ENCODE results near the gene TSTD1.
"Not testable (repeated sequence)": the region's sequence is repeated elsewhere in the genome, so short reads cannot be mapped to it uniquely, and the experiment has no call there.

Gene TSTD1

DNA sequence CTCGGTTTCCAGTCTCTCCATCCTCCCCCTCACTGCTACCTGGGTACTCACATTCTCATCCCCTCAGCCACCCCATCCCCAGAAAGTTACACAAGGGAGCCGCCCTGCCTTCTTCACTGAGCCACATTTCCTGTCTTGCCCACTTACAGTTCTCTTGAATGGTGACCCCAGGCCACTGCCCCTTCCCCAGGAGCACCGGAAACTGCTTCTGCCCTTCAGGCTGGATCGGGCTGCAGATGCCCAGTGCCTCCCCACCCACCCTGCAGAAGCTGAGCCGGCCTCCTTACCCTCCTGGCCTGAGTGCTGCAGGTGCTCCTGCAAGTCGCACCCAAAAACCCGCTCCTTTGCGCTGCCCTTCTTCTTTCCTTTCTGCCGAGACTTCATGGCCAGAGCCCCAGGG, 30.5 kb upstream of the TSTD1 start:
- DNase-seq (ENCODE audit: low read depth in 2 of 2), result peak in 1 of 2 donors; percentile 11

DNA sequence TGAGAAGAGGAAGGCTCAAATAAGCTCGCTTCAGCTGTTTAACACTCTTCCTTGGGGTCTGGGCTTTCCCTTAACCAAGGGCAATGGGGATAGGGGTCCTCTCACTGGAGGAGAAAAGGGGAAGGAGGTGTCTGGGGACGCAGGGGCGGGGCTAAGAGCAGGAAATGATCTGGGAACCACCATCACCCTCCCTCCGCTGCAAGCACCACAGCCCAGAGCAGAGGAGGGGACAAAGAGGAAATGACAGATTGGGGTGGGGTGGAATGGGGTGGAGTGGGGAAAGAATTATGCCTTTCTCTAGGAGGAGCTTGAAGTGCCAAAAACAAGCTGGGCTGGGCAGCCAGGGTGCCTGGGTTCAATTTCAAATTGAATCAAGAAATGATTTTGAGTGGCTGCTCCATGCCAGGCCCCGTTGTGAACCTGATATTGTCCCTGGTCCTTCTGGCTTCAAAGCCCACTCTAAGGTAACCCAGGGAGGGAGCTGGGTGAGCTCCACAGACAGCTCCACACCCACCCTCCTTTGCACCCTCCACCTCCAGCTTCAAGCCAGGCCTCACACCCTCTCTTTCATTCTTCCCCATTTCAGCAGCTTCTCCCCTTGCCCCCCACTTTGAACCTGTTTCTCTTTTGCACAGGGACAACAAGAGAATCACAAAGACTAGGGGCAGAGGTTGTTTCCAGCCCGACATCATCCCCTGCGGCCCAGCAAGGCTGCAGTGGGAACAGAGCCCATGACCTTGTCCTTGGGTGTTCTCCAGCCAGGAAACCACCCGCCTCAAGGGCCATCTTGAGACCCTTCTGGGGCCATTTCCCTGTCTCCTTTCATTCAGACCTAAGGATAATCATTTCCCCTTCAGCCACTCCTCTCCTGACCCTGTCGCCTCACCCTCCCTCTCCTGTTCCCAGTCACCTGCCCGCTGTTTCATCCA, 29.8 kb upstream of the TSTD1 start:
- peak; percentile 60 to 61 for DNase-seq (ENCODE audit: low read depth in 2 of 2)

DNA sequence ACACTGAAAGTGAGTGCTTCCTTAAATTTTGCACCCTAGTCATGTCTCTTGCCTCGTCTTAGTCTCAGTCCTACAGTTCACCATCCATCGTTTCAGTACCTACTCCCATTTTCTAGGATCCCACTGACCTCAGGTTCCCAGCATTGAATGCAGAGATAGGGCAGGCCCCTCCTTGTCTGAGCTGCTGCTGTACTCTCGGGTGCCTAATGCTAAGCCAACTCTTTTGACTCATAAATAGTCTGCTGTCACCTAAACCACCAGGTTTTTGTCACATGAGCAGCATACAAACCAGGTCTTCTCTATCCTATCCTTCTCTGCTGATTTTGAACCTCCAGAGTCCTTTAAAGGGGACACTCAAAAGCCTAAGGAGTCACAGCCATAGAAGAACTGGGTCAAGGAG, 27.9 kb upstream of the TSTD1 start:
- DNase-seq (ENCODE audit: low read depth in 2 of 2), result no peak

- DNase-seq (ENCODE audit: low read depth in 2 of 2), result not testable (repeated sequence)
These were observed 26.9 kb upstream of the TSTD1 start for GRCh38 chr1:161065681-161066080.

GRCh38 chr1:161063936-161064335, 25.2 kb upstream of the TSTD1 start:
- DNase-seq (ENCODE audit: low read depth in 2 of 2), result not testable (repeated sequence)

DNA sequence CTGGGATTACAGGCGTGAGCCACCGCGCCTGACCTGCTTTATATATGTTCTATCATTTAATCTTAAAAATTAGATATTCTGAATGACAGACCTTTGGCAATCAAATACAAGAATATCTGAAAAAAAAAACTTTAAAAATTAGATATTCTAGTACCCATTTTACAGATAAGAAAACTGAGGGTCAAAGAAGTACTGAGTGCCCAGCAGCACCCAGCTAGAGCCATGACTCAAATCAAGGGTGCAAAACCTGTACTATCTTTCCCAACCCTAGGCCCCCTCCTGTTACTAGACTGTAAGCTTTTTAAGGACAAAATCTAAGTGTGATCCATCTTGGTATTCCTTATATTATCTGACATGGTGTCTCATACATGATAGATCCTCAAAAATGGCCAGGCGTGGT, 22.7 kb upstream of the TSTD1 start:
- no peak for DNase-seq (ENCODE audit: low read depth in 2 of 2)

GRCh38 chr1:161059293-161059692, 20.5 kb upstream of the TSTD1 start:
- DNase-seq (ENCODE audit: low read depth in 2 of 2), result no peak

GRCh38 chr1:161054805-161055204, 16.0 kb upstream of the TSTD1 start:
- no peak for DNase-seq (ENCODE audit: low read depth in 2 of 2)

DNA sequence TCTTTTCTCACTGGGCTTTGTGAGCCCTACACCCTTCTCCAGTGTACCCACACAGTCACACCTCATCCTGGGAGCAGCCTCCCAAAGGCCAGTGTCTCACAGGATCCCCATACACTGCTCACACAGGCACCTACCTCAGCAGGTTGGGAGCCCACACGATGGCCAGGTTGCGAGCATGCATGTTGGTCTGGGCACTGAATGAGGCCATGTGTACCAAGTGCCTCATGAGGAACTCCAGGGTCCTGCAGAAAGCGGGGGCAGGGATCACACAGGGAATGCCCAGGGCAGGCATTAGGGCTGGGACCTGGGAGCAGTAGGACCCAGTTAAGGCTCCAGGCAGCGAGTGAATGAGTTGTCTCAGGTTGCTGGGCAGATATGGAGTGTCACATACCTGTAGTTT, 15.5 kb upstream of the TSTD1 start:
- no peak for DNase-seq (ENCODE audit: low read depth in 2 of 2)

DNA sequence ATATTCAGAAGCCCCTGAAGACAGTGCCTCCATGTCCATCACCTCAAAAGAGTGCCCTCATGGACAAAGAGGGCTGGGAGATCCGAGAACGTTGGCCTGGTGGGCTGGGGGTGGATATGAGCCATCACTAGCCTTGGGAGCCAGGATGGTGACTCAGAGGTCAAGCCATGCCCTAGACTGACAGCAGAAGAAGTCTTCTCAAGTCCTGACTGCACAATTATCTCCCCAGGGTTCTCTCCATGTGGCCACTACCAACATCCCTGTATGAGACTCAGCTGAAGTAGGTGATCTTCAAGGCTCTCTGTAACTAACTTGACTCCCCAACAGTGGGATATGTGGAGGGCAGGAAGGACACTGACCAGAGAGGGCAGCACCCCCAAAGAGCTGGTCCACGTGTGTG, 14.1 kb upstream of the TSTD1 start:
- DNase-seq (ENCODE audit: low read depth in 2 of 2), result no peak

DNA sequence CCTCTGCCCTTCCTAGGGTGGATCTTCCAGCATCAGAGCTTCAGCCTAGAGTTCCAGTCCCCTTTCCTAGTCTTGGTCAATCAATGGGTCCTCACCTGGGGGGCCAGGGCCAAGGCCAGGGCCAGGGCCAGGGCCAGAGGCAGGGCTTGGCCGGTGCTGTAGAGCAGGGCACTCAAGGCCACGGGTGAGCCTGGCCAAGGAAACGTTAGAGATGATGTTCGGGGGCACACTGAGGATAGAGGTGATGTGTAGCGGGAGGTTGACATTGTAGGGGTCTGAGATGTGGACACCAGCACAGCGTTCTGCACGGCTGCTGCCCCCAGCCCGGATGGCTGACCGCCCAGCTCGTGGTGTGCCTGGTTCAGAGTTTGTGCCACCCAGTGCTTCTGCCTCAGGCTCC, 12.5 kb upstream of the TSTD1 start:
- DNase-seq (ENCODE audit: low read depth in 2 of 2), result no peak

- no peak for DNase-seq (ENCODE audit: low read depth in 2 of 2)
These were observed 10.4 kb upstream of the TSTD1 start for GRCh38 chr1:161048949-161049722.

DNA sequence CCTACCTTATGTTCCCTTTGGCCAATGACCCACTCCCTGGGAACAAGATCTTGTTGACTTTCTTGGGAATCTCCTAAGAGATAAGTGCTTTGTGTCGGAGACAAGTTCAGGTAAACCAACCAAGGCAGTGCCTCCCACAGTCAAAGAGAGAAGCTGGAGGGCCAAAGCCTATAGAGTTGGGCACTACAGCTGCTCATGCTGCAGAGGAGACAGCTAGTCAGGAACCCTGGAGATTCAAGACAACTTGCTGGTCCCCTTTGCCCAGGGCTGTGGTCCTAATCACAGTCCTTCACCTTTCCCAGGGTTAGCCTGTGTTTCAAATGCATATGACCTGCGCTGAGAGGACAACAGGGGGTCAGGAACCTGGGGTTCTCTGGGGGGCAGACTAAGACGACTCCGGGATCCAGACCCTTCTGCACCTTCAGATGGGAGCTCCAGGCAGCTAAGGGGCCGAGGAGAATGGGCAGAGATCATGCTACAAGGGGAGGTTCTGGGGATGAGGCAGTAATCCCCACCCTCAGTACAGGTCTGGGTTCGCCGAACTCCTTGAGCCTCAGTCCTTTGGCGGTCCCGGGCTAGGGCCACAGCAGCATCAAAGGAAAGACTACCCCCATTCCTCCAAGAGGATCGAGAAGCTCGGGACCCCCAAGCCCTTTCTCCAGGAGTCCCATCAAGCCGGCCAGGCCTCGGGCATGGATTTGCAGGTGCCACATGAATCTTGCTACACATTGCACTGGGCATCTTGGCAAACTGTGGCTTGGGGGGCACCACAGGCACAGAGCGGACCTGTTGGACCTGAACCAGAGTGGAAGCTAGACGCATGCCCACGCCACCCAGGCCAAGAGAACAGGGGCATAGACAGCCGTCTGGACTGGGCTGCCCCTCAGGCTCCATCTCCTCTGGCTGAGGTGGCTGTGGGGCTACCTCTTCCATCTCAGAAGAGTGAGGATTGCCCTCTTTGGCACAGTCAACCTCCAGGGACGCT, 9.0 kb upstream of the TSTD1 start:
- DNase-seq (ENCODE audit: low read depth in 2 of 2), result no peak

- DNase-seq (ENCODE audit: low read depth in 2 of 2), result no peak
These were observed 8.0 kb upstream of the TSTD1 start for GRCh38 chr1:161046605-161047228.

DNA sequence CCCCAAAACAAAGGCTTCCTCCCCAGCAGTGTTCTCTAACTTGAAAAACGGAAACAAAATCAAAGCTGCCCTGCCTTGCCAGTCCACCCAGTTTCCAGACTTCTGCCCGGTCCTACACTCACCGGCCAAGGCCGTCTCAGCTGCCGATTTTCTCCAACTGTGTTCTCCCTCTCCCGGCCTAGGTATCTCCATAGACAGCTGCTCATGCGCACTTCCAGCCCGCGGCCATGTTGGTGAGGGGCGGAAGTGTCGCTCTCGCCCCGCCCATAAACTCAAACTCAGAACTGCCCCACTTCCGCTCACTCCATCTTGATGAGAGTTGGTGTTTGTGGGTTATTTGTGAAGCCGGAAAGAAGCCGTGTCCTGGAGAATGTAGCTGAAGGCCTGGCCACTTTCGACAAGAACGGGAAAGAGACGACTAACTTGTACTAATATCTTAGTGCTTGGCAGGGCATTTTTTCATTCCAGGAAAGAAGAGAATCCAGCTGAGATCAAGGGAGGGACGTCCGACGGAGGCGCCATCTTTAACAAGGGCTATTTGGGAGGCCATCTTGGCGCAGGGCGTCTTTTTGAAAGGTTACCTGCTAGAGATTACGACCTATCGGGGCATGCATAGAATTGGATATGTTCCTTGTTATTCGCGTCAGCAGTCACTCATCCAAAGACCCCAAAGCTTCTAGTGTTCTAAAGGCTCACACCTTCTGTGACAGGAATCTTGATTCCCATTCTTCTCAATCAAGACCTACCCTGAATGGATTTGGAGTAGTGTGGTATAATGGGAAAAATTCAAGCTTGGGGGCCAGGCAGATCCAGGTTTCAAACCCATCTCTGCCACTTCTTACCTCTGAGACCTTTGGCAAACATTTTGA, 7.2 kb upstream of the TSTD1 start, which contains the start of gene USF1:
Gene USF1 (minus strand): TSS at position 242 of the 869 bp plus-strand sequence. CDS start 2,702 bp downstream, outside the sequence.
- peak; percentile 81 to 84 for DNase-seq (ENCODE audit: low read depth in 2 of 2)

- DNase-seq (ENCODE audit: low read depth in 2 of 2), result peak in 1 of 2 donors; percentile 33
These were observed 6.4 kb upstream of the TSTD1 start for GRCh38 chr1:161044908-161045735.

- DNase-seq (ENCODE audit: low read depth in 2 of 2), result no peak
These were observed 5.8 kb upstream of the TSTD1 start for GRCh38 chr1:161044535-161044907.

DNA sequence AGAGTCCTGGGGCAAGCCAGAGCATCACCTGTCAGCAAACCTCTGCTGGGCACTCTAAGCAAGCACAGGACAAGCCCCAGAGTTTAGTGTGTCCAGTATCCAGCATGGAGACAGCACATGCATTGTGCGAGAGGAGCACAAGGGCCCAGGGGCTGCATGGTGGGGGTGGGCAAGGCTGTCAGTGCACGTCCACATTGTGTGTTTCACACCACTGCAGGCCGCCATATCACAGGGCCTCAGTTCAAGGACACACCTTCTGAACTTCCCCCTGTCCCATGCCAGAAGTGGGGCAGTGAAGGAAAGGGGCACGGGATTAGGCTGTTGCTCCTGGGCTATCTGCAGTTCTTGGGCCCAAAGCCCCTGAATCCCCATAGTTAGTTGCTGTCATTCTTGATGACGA, 782 bp upstream of the TSTD1 start:
- DNase-seq (ENCODE audit: low read depth in 2 of 2), result no peak

GRCh38 chr1:161039154-161039545, 386 bp upstream of the TSTD1 start:
- no peak for DNase-seq (ENCODE audit: low read depth in 2 of 2)
